SK-N-MC (cell line): ENCODE data around the gene CTCF.

Experiments
- EZH2 ChIP-seq: fragments of 200-600 bp; sonication (generic); IDR thresholded peaks from one replicate; pipeline ENCODE4 v1.6.1; 2017; ENCODE audit warnings: antibody characterized with exemption
- FOXP2 ChIP-seq: optimal IDR thresholded peaks from 2 replicates; pipeline ENCODE3; 2011; ENCODE audit warnings: mild to moderate bottlenecking, moderate library complexity; ENCODE audit not compliant: insufficient read depth; ENCODE audit errors: extremely low read length, control extremely low read depth
- POLR2AphosphoS5 ChIP-seq: IDR thresholded peaks from 2 replicates; pipeline ENCODE4 v1.6.1; 2012; ENCODE audit warnings: mild to moderate bottlenecking, low read depth, low read length, borderline replicate concordance

GRCh38 chr16:67675999-67676398, 113.7 kb downstream of the CTCF start:
- no peak for TF ChIP-seq POLR2AphosphoS5
- no peak for TF ChIP-seq EZH2
- no peak for TF ChIP-seq FOXP2
